Endothelial cell (in vitro differentiated cells): ENCODE results near the gene GPR63. TPM values are rescaled to one million over a fixed set of nuclear protein-coding genes. Genes with fewer than 3 reads are reported as not detected.

Source experiments
- DNase-seq: peaks from one replicate; pipeline ENCODE4 v3.0.0; 2021; ENCODE audit warnings: low spot score
- H3K27ac Mint-ChIP-seq: one replicate; pipeline ENCODE4 v1.8.0; 2021; ENCODE audit warnings: mixed read lengths, inconsistent platforms; ENCODE audit not compliant: unreplicated experiment
- H3K27me3 Mint-ChIP-seq: one replicate; pipeline ENCODE4 v1.8.0; 2021; ENCODE audit warnings: mild to moderate bottlenecking, moderate library complexity, mixed read lengths, inconsistent platforms; ENCODE audit not compliant: unreplicated experiment
- H3K36me3 Mint-ChIP-seq: one replicate; pipeline ENCODE4 v1.8.0; 2021; ENCODE audit warnings: mild to moderate bottlenecking, low read depth, mixed read lengths, inconsistent platforms; ENCODE audit not compliant: unreplicated experiment
- H3K4me1 Mint-ChIP-seq: one replicate; pipeline ENCODE4 v1.8.0; 2021; ENCODE audit warnings: mild to moderate bottlenecking, mixed read lengths, inconsistent platforms; ENCODE audit not compliant: unreplicated experiment
- H3K4me3 Mint-ChIP-seq: one replicate; pipeline ENCODE4 v1.8.0; 2021; ENCODE audit warnings: mild to moderate bottlenecking, mixed read lengths, inconsistent platforms; ENCODE audit not compliant: unreplicated experiment
- H3K9me3 Mint-ChIP-seq: one replicate; pipeline ENCODE4 v1.8.0; 2021; ENCODE audit warnings: mixed read lengths, inconsistent platforms; ENCODE audit not compliant: unreplicated experiment
- total RNA-seq: library from RNA; stranded (reverse); fragmentation: NEBNext Ultra II Directional; extraction: Animal tissue kit (Norgen Biotek cat#: 25700); gene quantifications from one replicate; pipeline ENCODE4 v1.2.1, GENCODE V29; 2021; ENCODE audit not compliant: unreplicated experiment
- TF ChIP-seq, protein P1 (sequence below): fragments of 200-600 bp; sonication (generic); IDR thresholded peaks from one replicate; pipeline ENCODE4 v1.5.0; 2021; ENCODE audit warnings: antibody characterized with exemption; ENCODE audit not compliant: unreplicated experiment

Gene GPR63
- total RNA-seq, 1 donor from 2014 or later = 1.5 TPM

DNA sequence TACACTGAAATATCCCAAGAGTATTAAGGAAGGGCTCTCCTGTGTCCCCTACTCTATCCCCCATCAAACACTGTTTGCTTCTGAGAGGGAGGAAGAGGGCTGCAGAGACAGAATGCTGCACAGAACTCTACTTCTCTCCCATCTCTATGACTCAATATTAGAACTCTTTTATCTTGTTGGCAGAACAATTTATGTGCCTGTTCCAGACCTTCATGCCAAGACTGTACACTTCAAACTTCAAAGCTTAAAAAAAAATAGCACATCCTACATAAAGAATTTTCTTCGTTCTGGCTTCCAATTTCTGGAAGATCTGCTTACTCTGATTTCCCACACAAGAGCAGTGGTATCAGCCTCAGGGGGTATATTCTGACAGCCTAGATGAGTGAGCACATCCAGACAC is 19.6 kb upstream of the GPR63 start:
- Mint-ChIP-seq H3K9me3 (no peaks in the 10 kb centered on the region), H3K36me3 (peaks cover 3% of the 10 kb centered on the region), H3K4me1 (peaks cover 3% of the 10 kb centered on the region), H3K4me3 (no peak overlapping the region), H3K27me3 (no peaks in the 10 kb centered on the region), H3K27ac (no peak overlapping the region)
- DNase-seq = no peak
- TF ChIP-seq, protein P1, sequence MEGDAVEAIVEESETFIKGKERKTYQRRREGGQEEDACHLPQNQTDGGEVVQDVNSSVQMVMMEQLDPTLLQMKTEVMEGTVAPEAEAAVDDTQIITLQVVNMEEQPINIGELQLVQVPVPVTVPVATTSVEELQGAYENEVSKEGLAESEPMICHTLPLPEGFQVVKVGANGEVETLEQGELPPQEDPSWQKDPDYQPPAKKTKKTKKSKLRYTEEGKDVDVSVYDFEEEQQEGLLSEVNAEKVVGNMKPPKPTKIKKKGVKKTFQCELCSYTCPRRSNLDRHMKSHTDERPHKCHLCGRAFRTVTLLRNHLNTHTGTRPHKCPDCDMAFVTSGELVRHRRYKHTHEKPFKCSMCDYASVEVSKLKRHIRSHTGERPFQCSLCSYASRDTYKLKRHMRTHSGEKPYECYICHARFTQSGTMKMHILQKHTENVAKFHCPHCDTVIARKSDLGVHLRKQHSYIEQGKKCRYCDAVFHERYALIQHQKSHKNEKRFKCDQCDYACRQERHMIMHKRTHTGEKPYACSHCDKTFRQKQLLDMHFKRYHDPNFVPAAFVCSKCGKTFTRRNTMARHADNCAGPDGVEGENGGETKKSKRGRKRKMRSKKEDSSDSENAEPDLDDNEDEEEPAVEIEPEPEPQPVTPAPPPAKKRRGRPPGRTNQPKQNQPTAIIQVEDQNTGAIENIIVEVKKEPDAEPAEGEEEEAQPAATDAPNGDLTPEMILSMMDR = no peak

DNA sequence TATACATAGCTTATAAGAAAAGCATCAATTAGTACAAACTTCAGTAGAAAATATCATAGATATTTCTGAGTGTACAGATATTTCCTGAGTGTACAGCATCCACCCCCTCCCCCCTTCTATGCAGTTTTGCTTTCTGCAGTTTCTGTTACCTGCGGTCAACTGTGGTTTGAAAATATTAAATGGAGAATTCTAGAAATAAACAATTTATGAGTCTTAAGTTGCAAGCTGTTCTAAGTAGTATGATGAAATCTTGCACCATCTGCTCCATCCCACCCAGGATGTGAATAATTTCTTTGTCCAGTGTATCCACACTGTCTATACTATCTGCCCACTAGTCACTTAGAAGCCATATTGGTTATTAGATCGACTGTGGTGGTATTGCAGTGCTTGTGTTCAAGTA is 15.8 kb upstream of the GPR63 start:
- no peak for DNase-seq
- Mint-ChIP-seq H3K36me3 (no peaks in the 10 kb centered on the region), H3K9me3 (no peaks in the 10 kb centered on the region)

DNA sequence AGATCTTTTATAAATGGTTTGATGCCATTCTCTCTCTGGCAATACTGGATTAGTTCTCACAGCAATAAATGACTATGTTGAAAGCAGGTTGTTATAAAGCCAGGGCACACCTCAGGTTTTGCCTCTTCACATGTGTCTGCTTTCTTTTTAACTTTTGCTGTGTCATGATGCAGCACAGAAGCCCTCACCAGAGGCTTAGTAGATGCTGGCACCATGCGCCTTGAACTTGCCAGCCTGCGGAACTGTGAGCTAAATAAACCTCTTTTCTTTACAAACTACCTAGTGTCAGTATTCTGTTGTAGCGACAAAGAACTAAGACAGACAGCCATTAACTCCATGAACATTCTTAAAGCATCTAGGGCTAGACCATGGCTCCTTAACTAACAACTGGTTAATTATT is 15.3 kb upstream of the GPR63 start:
- H3K36me3 Mint-ChIP-seq = no peaks in the 10 kb centered on the region
- TF ChIP-seq, protein P1 = no peak

More for the DNA sequence above, 15.8 kb upstream of the GPR63 start:
- Mint-ChIP-seq H3K27ac (no peak overlapping the region), H3K4me3 (no peak overlapping the region), H3K4me1 (no peaks in the 10 kb centered on the region), H3K27me3 (no peaks in the 10 kb centered on the region)
- TF ChIP-seq, protein P1 = no peak

DNA sequence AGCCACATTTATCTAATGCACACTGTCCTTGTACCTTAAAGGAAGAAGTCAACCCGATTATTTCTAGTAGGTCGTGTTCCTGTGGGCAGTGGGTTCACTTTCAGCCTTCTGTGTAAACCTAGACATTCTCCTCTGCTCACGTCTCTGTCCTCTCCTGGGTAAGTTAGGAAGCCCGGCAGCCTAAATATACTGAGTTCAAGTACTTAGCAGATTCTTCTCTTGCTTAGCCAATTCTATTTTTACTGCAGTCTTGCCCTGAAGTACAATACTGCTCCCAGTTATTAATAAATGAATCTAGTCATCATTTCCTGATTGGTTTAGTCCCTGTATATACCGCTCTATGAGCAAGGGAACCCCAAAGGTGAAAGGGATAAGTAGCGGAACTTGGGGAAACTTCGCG is 14.6 kb upstream of the GPR63 start:
- no peaks in the 10 kb centered on the region for H3K27me3 Mint-ChIP-seq
- H3K4me3 Mint-ChIP-seq = no peak overlapping the region
- H3K36me3 Mint-ChIP-seq = no peaks in the 10 kb centered on the region
- no peaks in the 10 kb centered on the region for H3K9me3 Mint-ChIP-seq
- no peaks in the 10 kb centered on the region for H3K4me1 Mint-ChIP-seq
- H3K27ac Mint-ChIP-seq = no peak overlapping the region
- no peak for DNase-seq
- TF ChIP-seq, protein P1 = no peak

More for the DNA sequence above, 15.3 kb upstream of the GPR63 start:
- no peak overlapping the region for H3K27ac Mint-ChIP-seq
- H3K9me3 Mint-ChIP-seq = no peaks in the 10 kb centered on the region
- no peaks in the 10 kb centered on the region for H3K4me1 Mint-ChIP-seq
- H3K27me3 Mint-ChIP-seq = no peaks in the 10 kb centered on the region
- no peak for DNase-seq
- H3K4me3 Mint-ChIP-seq = no peak overlapping the region

DNA sequence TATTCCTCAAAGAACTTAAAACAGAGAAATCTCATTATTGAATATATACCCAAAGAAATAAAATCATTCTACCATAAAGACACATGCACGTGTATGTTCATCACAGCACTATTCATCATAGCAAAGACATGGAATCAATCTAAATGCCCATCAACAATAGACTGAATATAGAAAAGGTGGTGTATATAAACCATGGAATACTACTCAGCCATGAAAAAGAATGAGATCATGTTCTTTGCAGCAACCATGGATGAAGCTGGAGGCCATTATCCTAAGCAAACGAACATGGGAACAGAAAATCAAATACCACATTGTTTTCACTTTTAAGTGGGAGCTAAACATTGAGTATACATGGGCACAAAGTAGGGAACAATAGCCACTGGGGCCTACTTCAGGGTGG is 12.3 kb upstream of the GPR63 start:
- H3K27me3 Mint-ChIP-seq = no peaks in the 10 kb centered on the region
- no peak overlapping the region for H3K4me3 Mint-ChIP-seq
- H3K36me3 Mint-ChIP-seq = no peaks in the 10 kb centered on the region
- TF ChIP-seq, protein P1 = no peak
- no peak for DNase-seq
- no peaks in the 10 kb centered on the region for H3K4me1 Mint-ChIP-seq
- H3K27ac Mint-ChIP-seq = no peak overlapping the region
- no peaks in the 10 kb centered on the region for H3K9me3 Mint-ChIP-seq
